Suppressor macrophage treated with lipopolysaccharide for 1 hour (primary cell): ENCODE data around the gene NIP7.
"Not testable (repeated sequence)": the region's sequence is repeated elsewhere in the genome, so short reads cannot be mapped to it uniquely, and the experiment has no call there.

ENCODE experiments used
- DNase-seq, 3 donors: peaks; one replicate each; pipeline ENCODE4 v3.0.0-alpha.2; 2020 to 2022

NIP7 gene

DNA sequence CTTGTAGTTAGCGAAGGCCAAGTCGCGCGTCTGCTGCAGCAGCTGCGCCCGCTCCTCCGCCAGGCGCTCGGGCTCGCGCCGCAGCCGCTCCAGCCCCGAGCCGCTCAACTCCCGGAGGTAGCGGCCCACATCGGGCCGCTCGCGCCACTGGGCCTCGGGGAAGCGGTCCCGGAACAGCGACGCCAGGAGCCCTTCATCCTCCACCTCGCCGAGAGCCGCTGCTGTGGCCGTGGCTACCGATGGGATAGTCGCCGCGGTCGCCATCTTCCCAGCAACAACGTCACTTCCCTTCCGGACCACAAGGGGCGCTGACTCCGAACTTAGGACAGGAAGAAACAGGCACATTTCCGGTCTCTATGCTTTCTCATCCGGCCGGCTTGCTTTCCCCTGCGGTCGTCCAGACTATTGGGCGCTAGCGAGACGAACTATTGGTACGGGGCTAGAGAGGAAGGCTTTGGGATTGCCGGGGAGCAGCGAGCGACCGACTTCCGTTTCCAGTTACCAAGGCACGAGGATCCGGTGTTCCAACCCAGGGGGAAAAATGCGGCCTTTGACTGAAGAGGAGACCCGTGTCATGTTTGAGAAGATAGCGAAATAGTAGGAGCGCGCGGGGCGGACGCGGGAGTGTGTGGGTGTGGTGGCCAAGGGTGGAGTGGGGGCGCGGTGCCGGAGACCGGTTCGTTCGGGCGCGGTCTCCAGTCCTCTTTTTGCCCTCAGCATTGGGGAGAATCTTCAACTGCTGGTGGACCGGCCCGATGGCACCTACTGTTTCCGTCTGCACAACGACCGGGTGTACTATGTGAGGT lies at the start of gene NIP7, which contains the start of gene COG8:
NIP7 (plus strand) TSS at position 484 of the 806 bp plus-strand sequence; CDS start at position 542, 58 bp downstream.
COG8 (minus strand) TSS at position 276 of the 806 bp plus-strand sequence; CDS start at position 264, 12 bp downstream.
- DNase-seq = peak; percentile 97 to 99 (median 99)

- not testable (repeated sequence) for DNase-seq
These were observed 47.9 kb upstream of the NIP7 start for GRCh38 chr16:69291657-69292056.

DNA sequence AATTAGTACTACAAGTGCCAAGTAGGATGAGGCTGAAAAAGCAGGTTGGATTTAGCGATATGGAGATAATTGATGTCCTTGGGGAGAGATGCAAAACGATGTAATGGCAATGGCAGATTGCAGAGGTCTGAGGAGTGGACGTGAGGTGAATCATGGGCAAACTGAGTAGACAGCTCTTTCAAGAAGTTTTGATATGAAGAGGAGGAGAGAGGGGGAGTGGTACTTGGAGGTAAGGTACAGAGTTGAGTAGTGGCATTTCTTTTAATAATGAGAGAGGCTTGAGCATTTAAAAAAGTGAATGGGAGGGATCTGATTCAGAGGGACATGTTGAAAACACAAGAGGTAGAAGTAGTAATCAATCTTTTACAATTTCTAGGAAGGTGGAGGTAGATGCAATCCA lies 46.2 kb upstream of the NIP7 start:
- DNase-seq = no peak

DNA sequence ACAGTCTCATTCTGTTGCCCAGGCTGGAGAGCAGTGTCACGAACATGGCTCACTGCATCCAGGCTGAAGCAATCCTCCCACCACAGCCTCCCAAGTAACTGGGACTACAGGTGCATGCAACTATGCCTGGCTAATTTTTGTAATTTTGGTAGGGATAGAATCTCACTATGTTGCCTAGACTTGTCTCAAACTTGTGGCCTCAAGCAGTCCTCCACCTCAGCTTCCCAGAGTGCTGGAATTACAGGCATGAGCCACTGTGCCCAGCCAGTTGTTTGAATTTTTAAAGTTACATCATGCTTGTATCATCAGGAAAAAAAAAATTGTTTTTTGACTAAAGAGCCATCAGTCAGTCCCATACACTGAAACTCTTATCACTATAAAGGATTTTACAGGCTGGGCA lies 45.5 kb upstream of the NIP7 start:
- no peak for DNase-seq

GRCh38 chr16:69296771-69297170 lies 42.8 kb upstream of the NIP7 start:
- not testable (repeated sequence) for DNase-seq

DNA sequence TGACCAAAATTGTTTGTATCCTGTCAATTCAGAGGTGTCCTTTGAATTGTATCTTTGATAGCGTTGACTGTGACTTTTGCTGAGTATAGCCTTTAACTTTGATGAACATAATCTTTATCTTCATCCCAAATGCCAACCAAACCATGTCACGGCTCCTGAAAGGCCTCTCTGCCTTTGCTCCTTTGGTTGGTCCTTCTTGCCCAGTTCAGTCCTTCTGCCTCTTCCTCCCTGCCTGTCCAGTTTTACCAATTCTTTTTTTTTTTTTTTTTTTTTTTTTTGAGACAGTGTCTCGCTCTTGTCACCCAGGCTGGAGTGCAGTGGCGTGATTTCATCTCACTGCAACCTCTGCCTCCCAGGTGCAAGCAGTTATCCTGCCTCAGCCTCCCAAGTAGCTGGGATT lies 41.3 kb upstream of the NIP7 start:
- no peak for DNase-seq

GRCh38 chr16:69301187-69301586 lies 38.4 kb upstream of the NIP7 start:
- no peak for DNase-seq

GRCh38 chr16:69301861-69302260 lies 37.7 kb upstream of the NIP7 start:
- no peak for DNase-seq

- DNase-seq = no peak
These were observed 37.3 kb upstream of the NIP7 start for GRCh38 chr16:69302301-69302700.

DNA sequence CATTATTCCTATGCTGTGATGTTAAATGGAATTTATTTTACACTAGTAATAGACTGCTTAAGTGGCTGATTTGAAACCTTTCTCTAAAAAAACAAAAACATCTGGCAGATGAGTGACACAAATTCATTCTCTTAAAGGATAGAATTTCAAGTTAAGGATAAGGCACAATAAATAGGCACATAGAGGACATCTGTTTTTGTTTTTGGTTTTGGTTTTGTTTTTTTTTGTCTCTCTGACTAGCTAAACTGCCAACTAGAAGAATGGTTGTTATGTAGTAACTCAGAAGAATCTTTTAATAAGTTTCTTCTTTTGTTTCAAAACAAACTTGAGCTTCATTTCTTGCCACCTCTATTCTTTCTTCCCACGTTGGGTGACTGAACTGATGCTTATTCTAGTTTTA lies 33.5 kb upstream of the NIP7 start:
- no peak for DNase-seq

DNA sequence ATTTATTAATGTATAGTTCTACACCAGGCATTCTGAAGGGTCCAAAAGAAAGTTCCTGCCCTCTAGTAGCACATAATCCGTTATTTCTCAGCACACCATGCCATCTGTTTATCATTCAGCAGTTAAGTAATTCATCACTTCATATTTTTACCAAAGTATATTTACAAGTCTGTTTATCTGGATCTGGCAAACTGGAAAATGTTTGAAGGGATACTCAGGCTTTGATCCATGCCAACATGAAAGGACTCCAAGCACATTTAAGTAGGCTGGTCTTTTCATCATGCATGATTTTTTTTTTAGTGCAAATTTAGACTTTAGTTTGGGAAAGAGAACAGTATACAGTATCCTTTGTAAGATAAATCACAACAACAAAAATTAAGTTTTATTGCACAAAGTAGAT lies 32.5 kb upstream of the NIP7 start:
- DNase-seq = no peak

DNA sequence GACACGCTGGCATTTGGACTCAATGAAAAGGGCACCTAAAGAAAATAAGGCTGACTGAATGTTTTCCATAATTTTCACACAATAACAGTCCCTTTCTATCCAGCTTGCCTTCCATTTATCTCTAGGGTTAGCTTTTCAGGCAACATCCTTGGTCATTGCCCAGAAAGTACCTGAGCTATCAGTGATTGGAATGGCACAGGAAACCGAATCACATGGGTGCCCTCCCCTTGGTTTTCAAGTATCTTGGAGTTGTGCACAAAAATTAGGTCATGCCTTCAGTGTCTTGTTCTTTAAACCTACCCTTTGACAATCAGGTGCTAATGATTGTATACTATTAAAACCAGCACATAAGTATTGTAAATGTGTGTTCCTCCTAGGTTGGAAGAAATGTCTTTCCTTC lies 31.7 kb upstream of the NIP7 start:
- DNase-seq = no peak

- DNase-seq = no peak
These were observed 30.3 kb upstream of the NIP7 start for GRCh38 chr16:69309316-69309715.

DNA sequence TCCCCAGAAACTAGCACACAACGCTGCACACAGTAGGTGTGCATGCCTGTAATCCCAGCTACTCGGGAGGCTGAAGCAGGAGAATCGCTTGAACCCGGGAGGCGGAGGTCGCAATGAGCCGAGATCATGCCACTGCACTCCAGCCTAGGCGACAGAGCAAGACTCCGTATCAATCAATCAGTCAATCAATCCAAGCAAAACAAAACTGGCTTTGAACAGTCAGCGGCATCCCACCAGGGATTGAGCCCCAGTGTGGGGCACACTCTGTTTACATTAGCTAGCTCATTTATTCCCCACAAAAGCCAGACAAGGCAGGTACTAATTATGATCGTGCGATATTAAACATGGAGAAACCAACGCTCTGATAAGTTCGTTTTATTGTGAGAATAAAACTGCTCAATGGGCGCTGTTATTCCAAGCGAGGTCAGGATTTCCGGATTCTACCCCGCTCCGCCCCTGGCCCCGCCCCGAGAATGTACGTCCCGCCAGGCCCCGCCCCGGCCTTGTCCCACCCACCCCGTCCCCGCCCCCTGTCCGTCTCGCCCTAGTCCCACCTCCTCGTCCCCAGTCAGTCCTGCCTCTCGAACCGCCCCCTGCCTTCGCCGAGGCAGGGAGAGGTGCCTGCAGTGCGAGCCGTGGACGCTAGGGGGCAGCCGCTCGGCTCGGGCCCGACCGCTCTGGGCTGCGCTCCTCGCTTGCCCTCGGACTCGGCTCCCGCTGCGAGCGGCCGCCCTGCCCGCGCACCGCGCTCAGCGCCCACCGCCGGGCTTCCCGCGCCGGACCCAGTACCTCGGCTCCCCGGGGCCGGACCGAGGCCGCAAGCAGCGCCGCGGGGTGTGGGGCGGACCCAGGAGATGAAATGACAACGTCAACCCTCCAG lies 28.7 kb upstream of the NIP7 start, which contains the start of gene VPS4A:
VPS4A (plus strand) TSS at position 698 of the 880 bp plus-strand sequence; CDS start at position 860, 162 bp downstream.
- peak; percentile 96 to 99 (median 98) for DNase-seq

DNA sequence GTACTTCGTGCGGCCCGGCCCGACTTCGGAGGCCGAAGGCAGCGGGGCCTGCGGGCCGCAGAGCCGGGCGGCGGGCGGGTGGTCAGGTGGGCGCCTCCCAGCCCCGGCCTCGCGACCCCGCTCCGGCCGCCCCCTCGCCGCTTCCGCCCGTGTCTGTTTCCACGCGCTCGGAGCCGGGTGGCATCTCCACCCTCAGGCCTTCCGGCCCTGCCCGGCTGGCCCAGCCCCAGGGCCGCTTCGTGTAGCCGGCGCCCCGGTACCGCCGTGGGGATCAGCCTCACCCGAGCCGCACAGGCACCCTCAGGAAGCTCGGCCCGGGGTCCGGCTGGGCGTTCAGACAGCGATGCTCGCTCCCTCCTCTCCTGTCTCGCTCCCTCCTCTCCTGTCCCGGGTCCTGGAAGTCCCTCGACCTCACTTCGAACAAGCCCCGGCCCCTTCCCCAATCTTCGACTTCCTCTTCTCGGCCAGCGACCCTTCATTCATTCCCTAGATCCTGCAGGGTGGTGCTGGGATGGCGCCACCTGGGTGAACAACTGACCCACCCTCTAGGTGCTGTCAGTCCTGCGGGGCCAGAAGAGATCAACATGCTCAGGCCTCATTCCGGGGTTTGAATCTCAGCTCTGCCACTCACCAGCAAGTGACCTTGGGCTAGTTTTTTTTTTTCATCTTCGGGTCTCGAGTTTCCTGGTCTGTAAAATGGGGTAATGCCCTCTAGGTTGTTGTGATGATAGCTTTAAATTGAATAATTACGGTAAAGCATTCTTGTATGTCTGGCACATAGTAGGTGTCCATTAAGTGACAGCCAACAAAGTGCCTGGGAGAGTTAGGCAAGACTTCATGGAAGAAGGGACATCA lies 27.8 kb upstream of the NIP7 start:
- DNase-seq = peak; percentile 47 to 71 (median 49)

- DNase-seq = no peak
These were observed 26.1 kb upstream of the NIP7 start for GRCh38 chr16:69313469-69313868.

DNA sequence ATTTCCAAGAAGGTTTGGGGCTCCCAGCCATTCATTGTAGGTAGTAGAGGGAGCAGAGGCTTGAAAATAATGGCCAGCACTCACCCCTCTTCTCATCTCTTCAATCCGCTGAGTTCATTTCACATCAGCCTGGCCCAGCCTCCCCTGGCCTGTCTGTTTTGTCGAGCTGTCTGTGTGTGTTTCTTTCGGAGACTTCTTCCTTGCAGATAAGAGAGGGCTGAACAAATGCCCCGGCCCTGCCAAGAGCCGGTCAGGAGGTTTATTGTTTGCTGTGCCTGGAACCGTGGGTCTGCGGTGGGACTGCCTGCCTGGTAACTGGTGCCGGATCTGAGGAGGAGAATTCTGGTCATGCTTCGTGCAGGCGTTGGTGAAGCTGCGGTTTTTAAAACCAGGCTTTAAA lies 25.0 kb upstream of the NIP7 start:
- DNase-seq = no peak

DNA sequence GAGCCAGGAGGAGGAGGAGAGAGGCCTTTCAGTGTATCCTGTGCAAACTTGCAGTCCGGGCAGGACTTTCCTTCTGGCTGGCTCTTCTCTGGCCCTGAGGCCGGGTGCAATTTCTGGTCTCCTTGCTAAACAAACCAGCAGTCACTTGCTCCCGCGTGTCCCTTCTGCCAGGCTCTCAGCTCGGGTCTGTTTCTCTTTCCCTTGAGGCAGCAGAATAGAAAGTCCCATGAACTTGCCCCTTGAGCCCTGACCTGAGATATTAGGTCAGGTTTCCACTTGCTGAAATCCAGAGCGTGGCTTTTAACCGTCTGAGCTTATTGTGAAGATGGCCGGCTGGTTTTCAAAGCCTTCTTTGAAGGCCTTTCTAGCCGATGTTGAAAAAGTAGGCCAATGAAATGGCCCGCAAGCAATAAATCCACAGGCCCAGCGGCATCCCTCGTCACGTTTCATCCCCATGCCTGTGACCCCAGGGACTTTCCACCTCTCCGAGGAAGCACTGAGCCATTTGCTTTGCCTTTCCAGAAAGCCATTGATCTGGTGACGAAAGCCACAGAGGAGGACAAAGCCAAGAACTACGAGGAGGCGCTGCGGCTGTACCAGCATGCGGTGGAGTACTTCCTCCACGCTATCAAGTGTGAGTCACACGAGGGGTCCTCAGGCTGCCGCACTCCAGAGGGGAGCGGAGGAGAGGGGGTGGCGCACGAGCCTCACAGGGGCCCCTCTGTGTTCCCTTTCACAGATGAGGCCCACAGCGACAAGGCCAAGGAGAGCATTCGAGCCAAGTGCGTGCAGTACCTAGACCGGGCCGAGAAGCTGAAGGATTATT lies 23.9 kb upstream of the NIP7 start:
- no peak for DNase-seq

GRCh38 chr16:69316595-69317034 lies 23.0 kb upstream of the NIP7 start:
- no peak for DNase-seq

GRCh38 chr16:69318177-69318910 lies 21.2 kb upstream of the NIP7 start:
- DNase-seq = no peak

DNA sequence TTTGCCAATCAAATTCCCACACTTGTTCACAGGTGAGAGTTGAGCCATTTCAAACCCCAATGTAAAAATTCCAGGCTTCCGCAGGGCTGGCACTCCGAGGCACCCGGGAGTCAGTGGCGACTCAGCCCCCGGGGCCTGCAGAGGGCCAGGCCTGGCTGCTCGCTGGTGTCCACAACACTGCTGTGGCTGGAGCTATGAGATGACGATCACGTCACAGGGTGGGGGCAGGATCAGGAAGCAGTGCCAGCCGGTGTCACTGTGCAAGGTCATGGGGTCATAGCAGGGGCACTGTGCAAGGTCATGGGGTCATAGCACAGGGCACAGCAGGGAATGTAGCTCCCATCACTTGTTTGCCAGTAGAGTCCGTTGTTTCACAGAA lies 20.7 kb upstream of the NIP7 start:
- DNase-seq = no peak
